ENCODE results near the gene KIAA0040. TPM values are rescaled to one million over a fixed set of nuclear protein-coding genes. Genes with fewer than 3 reads are reported as not detected.

The KIAA0040 gene
- total RNA-seq, 1 donor from 2014 or later: 5.9 TPM

GRCh38 chr1:175203570-175204068 lies 11.0 kb upstream of the KIAA0040 start:
- no peak for DNase-seq (ENCODE audit: low spot score)
- no peak for ATAC-seq

GRCh38 chr1:175200678-175201521 lies 8.3 kb upstream of the KIAA0040 start:
- DNase-seq (ENCODE audit: low spot score) (no peak), ATAC-seq (peak; percentile 47)

GRCh38 chr1:175198332-175198731 lies 5.8 kb upstream of the KIAA0040 start:
- ATAC-seq: no peak
- DNase-seq (ENCODE audit: low spot score): no peak

GRCh38 chr1:175197531-175197930 lies 5.0 kb upstream of the KIAA0040 start:
- no peak for ATAC-seq
- DNase-seq (ENCODE audit: low spot score): no peak

GRCh38 chr1:175195798-175196197 lies 3.2 kb upstream of the KIAA0040 start:
- DNase-seq (ENCODE audit: low spot score) (no peak), ATAC-seq (no peak)

GRCh38 chr1:175195281-175195680 lies 2.7 kb upstream of the KIAA0040 start:
- DNase-seq (ENCODE audit: low spot score) (no peak), ATAC-seq (no peak)

GRCh38 chr1:175193527-175193910 lies 943 bp upstream of the KIAA0040 start:
- no peak for ATAC-seq
- no peak for DNase-seq (ENCODE audit: low spot score)

GRCh38 chr1:175192111-175192629 lies 406 bp downstream of the KIAA0040 start:
- peak; percentile 61 for ATAC-seq
- DNase-seq (ENCODE audit: low spot score): peak; percentile 82

- DNase-seq (ENCODE audit: low spot score): no peak
- ATAC-seq: peak; percentile 34
Observed at GRCh38 chr1:175191659-175192058, 917 bp downstream of the KIAA0040 start.

- DNase-seq (ENCODE audit: low spot score): no peak
- no peak for ATAC-seq
Observed at GRCh38 chr1:175188936-175189335, 3.6 kb downstream of the KIAA0040 start.

- ATAC-seq: no peak
- no peak for DNase-seq (ENCODE audit: low spot score)
Observed at GRCh38 chr1:175186433-175187160, 6.0 kb downstream of the KIAA0040 start.

- no peak for ATAC-seq
- no peak for DNase-seq (ENCODE audit: low spot score)
Observed at GRCh38 chr1:175185903-175186302, 6.7 kb downstream of the KIAA0040 start.

GRCh38 chr1:175183586-175183985 lies 9.0 kb downstream of the KIAA0040 start:
- DNase-seq (ENCODE audit: low spot score) (no peak), ATAC-seq (no peak)

GRCh38 chr1:175182201-175182746 lies 10.3 kb downstream of the KIAA0040 start:
- ATAC-seq: no peak
- DNase-seq (ENCODE audit: low spot score): no peak

- ATAC-seq: no peak
- DNase-seq (ENCODE audit: low spot score): no peak
Observed at GRCh38 chr1:175179837-175180590, 12.6 kb downstream of the KIAA0040 start.

GRCh38 chr1:175178456-175178855 lies 14.1 kb downstream of the KIAA0040 start:
- ATAC-seq (no peak), DNase-seq (ENCODE audit: low spot score) (no peak)

- ATAC-seq (no peak), DNase-seq (ENCODE audit: low spot score) (no peak)
Observed at GRCh38 chr1:175178056-175178455, 14.5 kb downstream of the KIAA0040 start.

- DNase-seq (ENCODE audit: low spot score) (no peak), ATAC-seq (no peak)
Observed at GRCh38 chr1:175176246-175176645, 16.3 kb downstream of the KIAA0040 start.

GRCh38 chr1:175174309-175175102 lies 18.1 kb downstream of the KIAA0040 start:
- DNase-seq (ENCODE audit: low spot score) (no peak), ATAC-seq (no peak)

GRCh38 chr1:175173531-175173930 lies 19.0 kb downstream of the KIAA0040 start:
- DNase-seq (ENCODE audit: low spot score): no peak
- ATAC-seq: no peak
